Dermis lymphatic vessel endothelial cell (primary cell): ENCODE measurements around the gene PIK3R5. TPM values are rescaled to one million over a fixed set of nuclear protein-coding genes. Genes with fewer than 3 reads are reported as not detected.

Source experiments
- total RNA-seq: library from RNA; depleted of rRNA; stranded (reverse); fragments of >200 nt; gene quantifications from 2 replicates; pipeline ENCODE4 v1.2.1, GENCODE V29; 2014

PIK3R5 gene
- total RNA-seq = not detected in 2 replicates

GRCh38 chr17:8965394-8966168 lies at the start of gene PIK3R5:
Gene PIK3R5 (minus strand): TSS chr17:8965707. CDS start chr17:8911494, 54,213 bp downstream.

GRCh38 chr17:8867361-8867981 lies 98.0 kb downstream of the PIK3R5 start, which contains the start of gene PIK3R6:
Gene PIK3R6 (minus strand): TSS chr17:8867674. CDS start chr17:8849794, 17,880 bp downstream.

Other genes starting within 250 kb of the PIK3R5 start
- not detected in 2 replicates for gene CCDC42, start 220.9 kb downstream of the PIK3R5 start, total RNA-seq
- gene SPDYE4, start 207.2 kb downstream of the PIK3R5 start, total RNA-seq = not detected in 2 replicates
- not detected in 2 replicates for gene MFSD6L, start 166.3 kb downstream of the PIK3R5 start, total RNA-seq
- under 0.01 TPM in 1 of 2 replicates, not detected in the other for gene PIK3R6, start 98.0 kb downstream of the PIK3R5 start, total RNA-seq
- gene NTN1, start 55.8 kb upstream of the PIK3R5 start, total RNA-seq = 2.2 and 5.7 TPM in 2 replicates